ENCODE results near the gene FAU. TPM values are rescaled to one million over a fixed set of nuclear protein-coding genes. Genes with fewer than 3 reads are reported as not detected.

The FAU gene
- total and polyA plus RNA-seq, 2 of the 13 experiments (the other 11 are each of a cell fraction or from before 2014, with no cell fraction given): 374 to 869 TPM

GRCh38 chr11:65165410-65166317, 43.7 kb upstream of the FAU start (continued):
- TF ChIP-seq NFAT5 (CRISPR knock-in tag; IDR thresholded peaks at IDR 0.05) (0 out of 2 replicates have a peak, but pooled peaks have one; percentile 61), ATM (IDR thresholded peaks at IDR 0.05; ENCODE audit: borderline replicate concordance) (no peak), ZBTB43 (CRISPR knock-in tag; conservative IDR thresholded peaks at IDR 0.05) (0 out of 2 replicates have a peak, but pooled peaks have one; percentile 33), ZMAT3 (CRISPR knock-in tag; conservative IDR thresholded peaks at IDR 0.05) (peak; percentile 50; the same call in 1 of the 2 replicates), SRSF1 (optimal IDR thresholded peaks at IDR 0.05; ENCODE audit: low read depth, low read length) (peak; percentile 59), SIN3A (IDR thresholded peaks at IDR 0.05; ENCODE audit: borderline replicate concordance, low read depth, low read length) (peak; percentile 65; the same call in 1 of the 2 replicates), ZNF460 (CRISPR knock-in tag; IDR thresholded peaks at IDR 0.05; ENCODE audit: borderline replicate concordance) (no peak), ZBTB7A (CRISPR knock-in tag; IDR thresholded peaks at IDR 0.05) (peak; percentile 80), SNAPC2 (CRISPR knock-in tag; IDR thresholded peaks at IDR 0.05) (no peak), ZNF232 (CRISPR knock-in tag; IDR thresholded peaks at IDR 0.05; ENCODE audit: borderline replicate concordance) (no peak), ZNF251 (CRISPR knock-in tag; IDR thresholded peaks at IDR 0.05) (no peak), ETV5 (CRISPR knock-in tag; IDR thresholded peaks at IDR 0.05; ENCODE audit: borderline replicate concordance) (peak; percentile 78; the same call in 1 of the 2 replicates), NFKB2 (CRISPR knock-in tag; IDR thresholded peaks at IDR 0.05; ENCODE audit: borderline replicate concordance) (peak; percentile 33; the same call in 1 of the 2 replicates), NFYC (CRISPR knock-in tag; IDR thresholded peaks at IDR 0.05) (0 out of 2 replicates have a peak, but pooled peaks have one; percentile 42), ZNF292 (CRISPR knock-in tag; IDR thresholded peaks at IDR 0.05; ENCODE audit: borderline replicate concordance, low read depth) (0 out of 2 replicates have a peak, but pooled peaks have one; percentile 9), ZNF672 (CRISPR knock-in tag; IDR thresholded peaks at IDR 0.05) (no peak)
- TF ChIP-seq, protein P1, sequence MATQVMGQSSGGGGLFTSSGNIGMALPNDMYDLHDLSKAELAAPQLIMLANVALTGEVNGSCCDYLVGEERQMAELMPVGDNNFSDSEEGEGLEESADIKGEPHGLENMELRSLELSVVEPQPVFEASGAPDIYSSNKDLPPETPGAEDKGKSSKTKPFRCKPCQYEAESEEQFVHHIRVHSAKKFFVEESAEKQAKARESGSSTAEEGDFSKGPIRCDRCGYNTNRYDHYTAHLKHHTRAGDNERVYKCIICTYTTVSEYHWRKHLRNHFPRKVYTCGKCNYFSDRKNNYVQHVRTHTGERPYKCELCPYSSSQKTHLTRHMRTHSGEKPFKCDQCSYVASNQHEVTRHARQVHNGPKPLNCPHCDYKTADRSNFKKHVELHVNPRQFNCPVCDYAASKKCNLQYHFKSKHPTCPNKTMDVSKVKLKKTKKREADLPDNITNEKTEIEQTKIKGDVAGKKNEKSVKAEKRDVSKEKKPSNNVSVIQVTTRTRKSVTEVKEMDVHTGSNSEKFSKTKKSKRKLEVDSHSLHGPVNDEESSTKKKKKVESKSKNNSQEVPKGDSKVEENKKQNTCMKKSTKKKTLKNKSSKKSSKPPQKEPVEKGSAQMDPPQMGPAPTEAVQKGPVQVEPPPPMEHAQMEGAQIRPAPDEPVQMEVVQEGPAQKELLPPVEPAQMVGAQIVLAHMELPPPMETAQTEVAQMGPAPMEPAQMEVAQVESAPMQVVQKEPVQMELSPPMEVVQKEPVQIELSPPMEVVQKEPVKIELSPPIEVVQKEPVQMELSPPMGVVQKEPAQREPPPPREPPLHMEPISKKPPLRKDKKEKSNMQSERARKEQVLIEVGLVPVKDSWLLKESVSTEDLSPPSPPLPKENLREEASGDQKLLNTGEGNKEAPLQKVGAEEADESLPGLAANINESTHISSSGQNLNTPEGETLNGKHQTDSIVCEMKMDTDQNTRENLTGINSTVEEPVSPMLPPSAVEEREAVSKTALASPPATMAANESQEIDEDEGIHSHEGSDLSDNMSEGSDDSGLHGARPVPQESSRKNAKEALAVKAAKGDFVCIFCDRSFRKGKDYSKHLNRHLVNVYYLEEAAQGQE (IDR thresholded peaks at IDR 0.05; ENCODE audit: borderline replicate concordance in 1 of 2, low read depth in 1 of 2, low read length in 2 of 2): no peak

All from HepG2 (cell line).